ENCODE measurements around the gene ASTN2.

ASTN2 gene

DNA sequence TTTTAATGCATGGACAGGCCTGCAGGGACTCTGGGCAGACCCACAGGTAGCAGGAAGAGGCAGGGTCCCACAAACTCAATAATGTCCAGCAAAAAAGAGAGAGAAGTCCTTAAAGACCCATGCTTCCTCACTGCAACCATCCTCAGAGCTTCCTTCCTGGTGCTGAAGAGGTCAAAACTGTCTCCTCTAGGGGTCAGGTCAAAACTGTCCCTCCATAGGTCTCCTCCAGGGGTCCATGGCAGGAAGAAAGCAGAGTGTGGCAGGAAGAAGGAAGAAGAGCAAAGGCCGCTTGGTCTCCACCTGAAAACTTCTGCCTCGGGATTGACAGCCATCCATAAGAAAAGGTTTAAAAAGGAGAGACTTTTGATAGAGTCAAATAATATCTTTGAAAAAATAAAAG, 989.6 kb downstream of the ASTN2 start:
- TF ChIP-seq, protein P1, sequence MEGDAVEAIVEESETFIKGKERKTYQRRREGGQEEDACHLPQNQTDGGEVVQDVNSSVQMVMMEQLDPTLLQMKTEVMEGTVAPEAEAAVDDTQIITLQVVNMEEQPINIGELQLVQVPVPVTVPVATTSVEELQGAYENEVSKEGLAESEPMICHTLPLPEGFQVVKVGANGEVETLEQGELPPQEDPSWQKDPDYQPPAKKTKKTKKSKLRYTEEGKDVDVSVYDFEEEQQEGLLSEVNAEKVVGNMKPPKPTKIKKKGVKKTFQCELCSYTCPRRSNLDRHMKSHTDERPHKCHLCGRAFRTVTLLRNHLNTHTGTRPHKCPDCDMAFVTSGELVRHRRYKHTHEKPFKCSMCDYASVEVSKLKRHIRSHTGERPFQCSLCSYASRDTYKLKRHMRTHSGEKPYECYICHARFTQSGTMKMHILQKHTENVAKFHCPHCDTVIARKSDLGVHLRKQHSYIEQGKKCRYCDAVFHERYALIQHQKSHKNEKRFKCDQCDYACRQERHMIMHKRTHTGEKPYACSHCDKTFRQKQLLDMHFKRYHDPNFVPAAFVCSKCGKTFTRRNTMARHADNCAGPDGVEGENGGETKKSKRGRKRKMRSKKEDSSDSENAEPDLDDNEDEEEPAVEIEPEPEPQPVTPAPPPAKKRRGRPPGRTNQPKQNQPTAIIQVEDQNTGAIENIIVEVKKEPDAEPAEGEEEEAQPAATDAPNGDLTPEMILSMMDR (IDR thresholded peaks at IDR 0.05; ENCODE audit: low read depth, low read length) = no peak
- H3K4me3 ChIP-seq (ENCODE audit: low read depth, low read length) = no peak overlapping the region

- H3K4me3 ChIP-seq (ENCODE audit: low read depth, low read length) = no peak overlapping the region
- TF ChIP-seq, protein P1 (IDR thresholded peaks at IDR 0.05; ENCODE audit: low read depth, low read length) = no peak
Observed at GRCh38 chr9:116423149-116423548, 991.7 kb downstream of the ASTN2 start.

DNA sequence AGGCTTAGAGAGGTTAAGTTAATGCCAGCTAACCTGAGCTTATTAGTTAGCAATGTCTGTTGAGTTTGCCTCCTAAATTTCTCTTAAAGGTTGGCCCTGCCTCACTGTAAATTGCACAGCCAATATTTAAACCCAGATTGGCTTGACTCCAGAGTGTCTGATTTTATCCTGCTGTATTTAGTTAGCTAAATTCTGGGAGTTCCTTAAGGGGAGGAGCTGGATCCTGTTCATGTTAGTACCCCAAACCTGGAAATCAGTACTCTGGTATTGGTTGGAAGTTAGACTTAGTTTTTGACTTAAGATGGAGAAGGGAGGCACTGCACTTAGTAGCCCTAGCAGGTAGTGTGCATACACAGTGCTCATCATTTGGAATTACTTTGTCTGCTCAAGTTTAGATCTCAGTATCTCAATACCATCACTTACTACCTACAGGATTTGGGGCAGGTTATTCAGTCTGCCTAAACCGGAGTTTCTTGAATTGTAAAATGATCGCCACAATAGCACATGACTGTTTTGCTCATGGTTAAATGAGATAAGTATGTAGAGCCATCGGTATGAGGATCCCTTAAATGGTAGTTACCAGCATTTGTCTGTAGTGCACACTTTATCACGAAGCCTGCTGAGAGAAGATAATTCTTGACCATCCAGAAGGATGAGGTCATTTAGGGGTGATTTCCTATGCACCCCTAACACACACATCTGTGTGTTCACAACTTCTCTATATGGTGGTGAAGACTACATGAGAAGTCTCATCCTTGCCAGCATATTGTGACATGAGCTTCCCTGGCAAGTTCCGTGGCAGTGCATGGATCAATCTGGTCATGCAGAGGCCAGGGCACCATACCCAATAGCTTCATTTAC, 992.5 kb downstream of the ASTN2 start:
- TF ChIP-seq, protein P1 (IDR thresholded peaks at IDR 0.05; ENCODE audit: low read depth, low read length) = no peak
- H3K4me3 ChIP-seq (ENCODE audit: low read depth, low read length) = no peak overlapping the region

- TF ChIP-seq, protein P1 (IDR thresholded peaks at IDR 0.05; ENCODE audit: low read depth, low read length) = no peak
- H3K4me3 ChIP-seq (ENCODE audit: low read depth, low read length) = no peak overlapping the region
Observed at GRCh38 chr9:116420993-116421538, 993.8 kb downstream of the ASTN2 start.

DNA sequence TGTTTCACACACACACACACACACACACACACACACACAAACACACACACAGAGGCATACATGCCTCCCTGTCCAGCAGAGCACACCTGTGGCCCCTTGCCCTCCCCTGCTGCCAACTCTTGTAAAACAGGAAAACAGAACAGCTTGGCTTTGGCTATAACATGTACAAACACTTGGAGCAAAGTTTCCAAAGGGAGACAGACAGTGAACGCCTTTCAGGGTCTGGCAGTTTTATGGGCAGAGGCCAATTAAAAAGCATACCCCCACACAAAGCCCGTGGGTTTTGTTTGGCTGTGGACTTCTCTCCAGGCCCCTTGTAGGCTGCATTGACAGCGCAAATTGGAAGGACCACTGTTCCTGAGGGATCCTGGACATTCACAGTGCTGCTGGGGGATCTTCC, 995.7 kb downstream of the ASTN2 start:
- H3K4me3 ChIP-seq (ENCODE audit: low read depth, low read length) = no peak overlapping the region
- TF ChIP-seq, protein P1 (IDR thresholded peaks at IDR 0.05; ENCODE audit: low read depth, low read length) = no peak

- TF ChIP-seq, protein P1 (IDR thresholded peaks at IDR 0.05; ENCODE audit: low read depth, low read length) = no peak
Observed at GRCh38 chr9:116417464-116417863, 997.4 kb downstream of the ASTN2 start.

DNA sequence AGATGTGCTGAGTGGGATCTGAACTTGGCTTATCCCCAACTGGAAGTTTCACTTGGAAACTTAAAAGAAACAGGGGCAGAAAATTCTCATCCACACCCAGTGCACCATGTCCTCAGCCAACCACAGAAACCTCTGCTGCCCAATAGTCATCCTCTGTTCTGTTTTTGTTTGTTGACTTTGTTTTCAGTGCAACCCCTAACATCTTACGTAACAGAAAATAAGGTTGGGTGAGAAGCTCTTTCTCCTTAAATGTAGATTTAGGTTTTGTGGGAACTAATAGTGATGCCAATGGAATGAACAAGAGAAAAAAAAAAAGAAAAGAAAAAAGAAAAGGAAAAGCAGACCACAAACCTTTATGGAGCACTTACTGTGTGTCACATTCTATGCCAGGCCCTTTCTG, 998.4 kb downstream of the ASTN2 start:
- TF ChIP-seq, protein P1 (IDR thresholded peaks at IDR 0.05; ENCODE audit: low read depth, low read length) = no peak
- H3K4me3 ChIP-seq (ENCODE audit: low read depth, low read length) = no peak overlapping the region

More at GRCh38 chr9:116417464-116417863, 997.4 kb downstream of the ASTN2 start:
- no peak overlapping the region for H3K4me3 ChIP-seq (ENCODE audit: low read depth, low read length)
